HepG2 (cell line): ENCODE measurements around the gene SLX1A. TPM values are rescaled to one million over a fixed set of nuclear protein-coding genes. Genes with fewer than 3 reads are reported as not detected.
"Not testable (repeated sequence)": the region's sequence is repeated elsewhere in the genome, so short reads cannot be mapped to it uniquely, and the experiment has no call there.

Experiments
- ATAC-seq: fragments of 200-7000 bp; cut with Tn5 transposase; 3 replicates; pipeline ENCODE4 v1.9.1; 2020; ENCODE audit warnings: mild to moderate bottlenecking, moderate library complexity
- BruUV-seq: library from RNA; stranded (reverse); fragments of 400-500 nt; replicated peaks from 2 replicates; lab custom pipeline; 2021; lab: Mats Ljungman, UMichigan
- CTCF ChIA-PET: fragments of 300-600 bp; formaldehyde crosslinking; extraction: SDS; loops from one replicate; lab custom pipeline; 2021; ENCODE audit warnings: low total read pairs, inconsistent platforms, low intra/inter-chr PET ratio; lab: Yijun Ruan, JAX
- POLR2A ChIA-PET: fragments of 350-600 bp; sonication (Branson Sonifier 250); formaldehyde crosslinking; loops from one replicate; lab custom pipeline; 2020; ENCODE audit warnings: antibody characterized with exemption, inconsistent platforms; lab: Yijun Ruan, JAX
- DNase-seq: peaks from one replicate; pipeline ENCODE4 v3.0.0-alpha.2; 2015; ENCODE audit warnings: low spot score
- FAIRE-seq: peaks from 3 replicates; lab custom pipeline; 2011; peaks lifted over from hg19 to GRCh38; lab: Jason Lieb, UNC
- H2AFZ ChIP-seq: one replicate; pipeline ENCODE4 v1.6.1; 2011; ENCODE audit warnings: low read length, inconsistent platforms
- H3K27ac ChIP-seq: fragments of 300-600 bp; 3 replicates; pipeline ENCODE4 v1.8.0; 2011; ENCODE audit warnings: mixed run types, mild to moderate bottlenecking, mixed read lengths, low read length, inconsistent platforms; ENCODE audit not compliant: insufficient read depth; ENCODE audit errors: extremely low read length
- H3K27me3 ChIP-seq, 2 experiments: fragments of 200-600 bp in 1 of 2; 2 replicates in 1 of 2; 3 replicates in 1 of 2; pipeline versions ENCODE4 v1.6.0 to v1.8.0; 2011; ENCODE audit warnings: low read length in 2 of 2, mild to moderate bottlenecking in 2 of 2, moderate library complexity in 2 of 2, inconsistent platforms in 1 of 2; ENCODE audit not compliant: insufficient read depth in 2 of 2, control insufficient read depth in 1 of 2
- H3K36me3 ChIP-seq, 2 experiments: fragments of 200-600 bp in 1 of 2; replicated peaks in 1 of 2; 2 replicates in 1 of 2; 3 replicates in 1 of 2; pipeline versions ENCODE4 v1.5.1 to v1.8.0; 2011; ENCODE audit warnings: low read length in 2 of 2, inconsistent platforms in 1 of 2; ENCODE audit not compliant: insufficient read depth in 2 of 2, control insufficient read depth in 1 of 2
- H3K4me1 ChIP-seq: 2 replicates; pipeline ENCODE4 v1.5.1; 2012; ENCODE audit warnings: low read length, inconsistent platforms; ENCODE audit not compliant: insufficient read depth
- H3K4me2 ChIP-seq: 2 replicates; pipeline ENCODE4 v1.6.0; 2011; ENCODE audit warnings: low read depth, low read length, inconsistent platforms
- H3K4me3 ChIP-seq, 3 experiments: fragments of 200-600 bp in 1 of 3; sonication (generic), shearing (Covaris generic) in 1 of 3; replicated peaks in 1 of 3; 2 replicates each; pipeline ENCODE4 v1.5.1; 2011 to 2016; ENCODE audit warnings: low read length in 3 of 3, inconsistent platforms in 2 of 3, low read depth in 2 of 3, mild to moderate bottlenecking in 2 of 3, control low read depth in 1 of 3, mixed read lengths in 1 of 3; ENCODE audit not compliant: insufficient read depth in 1 of 3
- H3K79me2 ChIP-seq: one replicate; pipeline ENCODE4 v1.6.1; 2011; ENCODE audit warnings: low read length, inconsistent platforms; ENCODE audit not compliant: insufficient read depth
- H3K9ac ChIP-seq: 2 replicates; pipeline ENCODE4 v1.6.0; 2011; ENCODE audit warnings: mild to moderate bottlenecking, low read depth, low read length, inconsistent platforms; ENCODE audit not compliant: insufficient read depth
- H3K9me3 ChIP-seq: 2 replicates; pipeline ENCODE4 v1.5.1; 2012; ENCODE audit warnings: mild to moderate bottlenecking, low read length
- H4K20me1 ChIP-seq: 2 replicates; pipeline ENCODE4 v1.6.0; 2011; ENCODE audit warnings: inconsistent platforms, mild to moderate bottlenecking, low read length, moderate library complexity; ENCODE audit not compliant: insufficient read depth
- CEBPG ChIP-seq: IDR thresholded peaks from 2 replicates; pipeline ENCODE4 v1.6.1; 2016
- WGBS: methylation state at CpG from one replicate; pipeline ENCODE4 v1.1.6; 2017; ENCODE audit warnings: low lambda C conversion rate; 5-methylcytosine and 5-hydroxymethylcytosine counted together
- in situ Hi-C: cut with HindIII; loops from 2 replicates; pipeline ENCODE4 v1.10.0; 2017; ENCODE audit warnings: low pct_unique_long_range_greater_than_20kb; ENCODE audit not compliant: extremely low pct_ligation_motif_present
- intact Hi-C: fragments of 100-400 bp; cut with micrococcal nuclease; formaldehyde crosslinking; loops from one replicate; pipeline ENCODE4 v1.10.0; 2022; ENCODE audit not compliant: unreplicated experiment
- polyA plus RNA-seq, 8 experiments: library from polyadenylated mRNA; depleted of rRNA in 3 of 8; stranded (reverse) in 7 of 8; unstranded in 1 of 8; fragments of >200 nt; fragmentation: Illumina TruSeq in 4 of 8; extraction: Trizol in 4 of 8; gene quantifications; 2 replicates each; pipeline versions ENCODE4 v1.2.1 to v1.2.3, GENCODE V29; 2011 to 2016; ENCODE audit warnings: low read depth in 4 of 8, missing spikeins in 1 of 8, mixed read lengths in 1 of 8; ENCODE audit not compliant: insufficient read depth in 1 of 8
- total RNA-seq, 5 experiments: library from RNA; depleted of rRNA; stranded (reverse); fragments of >200 nt; fragmentation: Illumina TruSeq; extraction: Trizol; gene quantifications; 2 replicates each; pipeline ENCODE4 v1.2.3, GENCODE V29; 2016; ENCODE audit warnings: low read depth in 1 of 5

Gene SLX1A
- total and polyA plus RNA-seq, 2 of the 13 experiments (the other 11 are each of a cell fraction or from before 2014, with no cell fraction given): 12.0 to 37.1 TPM

- in situ Hi-C loops, H3K4me2 ChIP-seq, H4K20me1 ChIP-seq, ATAC-seq, FAIRE-seq, H3K9ac ChIP-seq, H3K36me3 ChIP-seq, H3K4me1 ChIP-seq, BruUV-seq, H3K27me3 ChIP-seq, H3K4me3 ChIP-seq, intact Hi-C loops, DNase-seq, H3K27ac ChIP-seq, CTCF ChIA-PET, POLR2A ChIA-PET, H3K9me3 ChIP-seq, H2AFZ ChIP-seq, H3K79me2 ChIP-seq: not testable (repeated sequence)
- 50% methylated on average over 1 of the region's 2 CpGs for WGBS
- TF ChIP-seq CEBPG (CRISPR knock-in tag): 0 out of 2 replicates have a peak, but pooled peaks have one; percentile 9
Measured at GRCh38 chr16:30197001-30197400, 3.3 kb downstream of the SLX1A start.

GRCh38 chr16:30199049-30199448, 5.4 kb downstream of the SLX1A start, which contains the start of gene SULT1A3:
Gene SULT1A3, plus strand, starts transcription at chr16:30199255. Its CDS starts 1,474 bp downstream, at chr16:30200729.
- H3K9ac ChIP-seq, H3K4me1 ChIP-seq, H3K36me3 ChIP-seq, H2AFZ ChIP-seq, H4K20me1 ChIP-seq, H3K27ac ChIP-seq, POLR2A ChIA-PET, DNase-seq, H3K4me2 ChIP-seq, H3K79me2 ChIP-seq, H3K9me3 ChIP-seq, in situ Hi-C loops, H3K4me3 ChIP-seq, CTCF ChIA-PET, H3K27me3 ChIP-seq, FAIRE-seq, intact Hi-C loops: not testable (repeated sequence)
- ATAC-seq: peak; percentile 51
- no CpG with 5 or more reads among the region's 3 CpGs for WGBS
- TSS peak; percentile 99 for BruUV-seq

GRCh38 chr16:30199608-30200343, 6.1 kb downstream of the SLX1A start:
- no CpG with 5 or more reads among the region's 15 CpGs for WGBS
- peak; percentile 100 for FAIRE-seq
- in situ Hi-C loops: not testable (repeated sequence)

GRCh38 chr16:30205541-30206236, 12.0 kb downstream of the SLX1A start:
- in situ Hi-C loops: not testable (repeated sequence)

More at GRCh38 chr16:30199608-30200343, 6.1 kb downstream of the SLX1A start:
- H3K4me2 ChIP-seq, H2AFZ ChIP-seq, H3K9ac ChIP-seq, CTCF ChIA-PET, DNase-seq, H3K4me3 ChIP-seq, H3K27me3 ChIP-seq, H3K4me1 ChIP-seq, BruUV-seq, H3K9me3 ChIP-seq, H4K20me1 ChIP-seq, intact Hi-C loops, POLR2A ChIA-PET, H3K79me2 ChIP-seq, H3K36me3 ChIP-seq, H3K27ac ChIP-seq: not testable (repeated sequence)
- peak; percentile 76 for ATAC-seq

More at GRCh38 chr16:30205541-30206236, 12.0 kb downstream of the SLX1A start:
- WGBS: 73% methylated on average over 25 of the region's 52 CpGs
- POLR2A ChIA-PET, H3K4me1 ChIP-seq, H3K27me3 ChIP-seq, H3K4me3 ChIP-seq, CTCF ChIA-PET, H3K79me2 ChIP-seq, H3K9me3 ChIP-seq, H3K9ac ChIP-seq, intact Hi-C loops, H4K20me1 ChIP-seq, H2AFZ ChIP-seq, DNase-seq, H3K27ac ChIP-seq, FAIRE-seq, BruUV-seq, H3K36me3 ChIP-seq: not testable (repeated sequence)
- ATAC-seq: peak; percentile 5
- 0 out of 2 replicates have a peak overlapping the region, but pooled peaks have one; percentile 12 for H3K4me2 ChIP-seq
